ENCODE data around the gene TENT4B. TPM values are rescaled to one million over a fixed set of nuclear protein-coding genes. Genes with fewer than 3 reads are reported as not detected.

TENT4B gene
- total RNA-seq, 1 experiment from 2014 or later = 13.0 TPM

DNA sequence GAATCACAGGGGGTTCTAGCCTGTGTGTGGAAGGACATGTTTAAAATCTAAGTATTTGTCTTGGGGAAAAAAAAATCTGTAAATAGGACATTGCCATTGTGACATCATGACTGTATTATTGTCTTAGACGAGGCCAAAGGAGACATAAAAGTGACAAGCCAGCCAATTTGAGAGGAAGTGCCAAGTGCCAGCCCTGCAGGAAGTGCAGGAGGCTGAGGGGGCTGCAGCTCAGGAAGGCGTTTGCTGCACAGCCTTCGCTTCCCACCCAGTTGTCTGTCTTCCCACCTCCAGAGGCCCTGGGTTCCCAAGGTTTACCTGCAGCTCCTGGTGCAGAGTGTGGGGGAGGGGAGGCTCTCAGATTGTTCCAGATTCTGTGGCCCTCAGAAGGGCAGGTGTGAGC, 114.5 kb downstream of the TENT4B start:
- Histone ChIP-seq H3T11ph (ENCODE audit: low read length) (no peak overlapping the region), H2BK5ac (ENCODE audit: insufficient read length, low read length) (no peak overlapping the region), H2AFZ (ENCODE audit: low read length) (no peak overlapping the region), H3K56ac (ENCODE audit: insufficient read length, low read depth, low read length) (no peak overlapping the region), H3K79me1 (ENCODE audit: insufficient read depth, low read depth, low read length, poor library complexity, severe bottlenecking) (no peaks in the 10 kb centered on the region), H3K4me1 (ENCODE audit: insufficient read depth, low read length) (peaks cover 2% of the 10 kb centered on the region; the same call in 1 of the 2 replicates), H2BK20ac (ENCODE audit: low read depth, low read length, poor library complexity, severe bottlenecking) (no peak overlapping the region), H4K5ac (ENCODE audit: insufficient read length, low read depth, low read length) (no peak overlapping the region), H3K79me2 (ENCODE audit: insufficient read depth, low read length) (no peaks in the 10 kb centered on the region), H4K91ac (ENCODE audit: insufficient read length, low read depth, low read length) (no peak overlapping the region), H3K27me3 (ENCODE audit: insufficient read depth, low read length) (no peaks in the 10 kb centered on the region), H2BK15ac (ENCODE audit: low read depth, low read length) (no peak overlapping the region), H3K23ac (ENCODE audit: insufficient read length, low read depth, low read length) (no peak overlapping the region), H3K4ac (ENCODE audit: low read depth, low read length) (no peak overlapping the region), H2BK120ac (ENCODE audit: low read depth, low read length, poor library complexity, severe bottlenecking) (no peak overlapping the region), H3K27ac (ENCODE audit: insufficient read length, low read depth, low read length) (no peak overlapping the region), H2BK12ac (ENCODE audit: insufficient read length, low read depth, low read length) (no peak overlapping the region), H2AK5ac (ENCODE audit: insufficient read length, low read length) (no peak overlapping the region), H3K18ac (ENCODE audit: insufficient read length, low read depth, low read length) (no peak overlapping the region), H3K9me3 (ENCODE audit: control insufficient read depth, low read depth, low read length) (no peaks in the 10 kb centered on the region), H3K14ac (ENCODE audit: insufficient read depth, low read length) (peak overlapping the region; percentile 46; the same call in 1 of the 2 replicates), H3K23me2 (ENCODE audit: insufficient read length, low read depth, low read length, poor library complexity, severe bottlenecking) (no peaks in the 10 kb centered on the region), H4K8ac (replicated peaks; ENCODE audit: insufficient read length, low read depth, low read length) (no peak overlapping the region), H3K9ac (ENCODE audit: extremely low read depth, insufficient read length, low read length) (no peak overlapping the region), H3K4me2 (ENCODE audit: insufficient read depth, insufficient read length, low read length) (no peak overlapping the region), H4K20me1 (ENCODE audit: control insufficient read depth, insufficient read depth, insufficient read length) (no peaks in the 10 kb centered on the region)
- WGBS (ENCODE audit: extremely low coverage, insufficient read length, low lambda C conversion rate) = no CpG with 5 or more reads among the region's 3 CpGs
- TF ChIP-seq, protein P1, sequence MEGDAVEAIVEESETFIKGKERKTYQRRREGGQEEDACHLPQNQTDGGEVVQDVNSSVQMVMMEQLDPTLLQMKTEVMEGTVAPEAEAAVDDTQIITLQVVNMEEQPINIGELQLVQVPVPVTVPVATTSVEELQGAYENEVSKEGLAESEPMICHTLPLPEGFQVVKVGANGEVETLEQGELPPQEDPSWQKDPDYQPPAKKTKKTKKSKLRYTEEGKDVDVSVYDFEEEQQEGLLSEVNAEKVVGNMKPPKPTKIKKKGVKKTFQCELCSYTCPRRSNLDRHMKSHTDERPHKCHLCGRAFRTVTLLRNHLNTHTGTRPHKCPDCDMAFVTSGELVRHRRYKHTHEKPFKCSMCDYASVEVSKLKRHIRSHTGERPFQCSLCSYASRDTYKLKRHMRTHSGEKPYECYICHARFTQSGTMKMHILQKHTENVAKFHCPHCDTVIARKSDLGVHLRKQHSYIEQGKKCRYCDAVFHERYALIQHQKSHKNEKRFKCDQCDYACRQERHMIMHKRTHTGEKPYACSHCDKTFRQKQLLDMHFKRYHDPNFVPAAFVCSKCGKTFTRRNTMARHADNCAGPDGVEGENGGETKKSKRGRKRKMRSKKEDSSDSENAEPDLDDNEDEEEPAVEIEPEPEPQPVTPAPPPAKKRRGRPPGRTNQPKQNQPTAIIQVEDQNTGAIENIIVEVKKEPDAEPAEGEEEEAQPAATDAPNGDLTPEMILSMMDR (conservative IDR thresholded peaks at IDR 0.05) = no peak
- H3K27ac Mint-ChIP-seq = peak overlapping the region in 1 of 3 experiments; percentile 51; a peak in 1 of 7 replicates
- H3K4me3 Mint-ChIP-seq = no peak overlapping the region
- H3K9me3 Mint-ChIP-seq = no peaks in the 10 kb centered on the region
- H3K27me3 Mint-ChIP-seq (ENCODE audit: low read depth) = no peaks in the 10 kb centered on the region
- H3K4me1 Mint-ChIP-seq = peaks cover 6 to 28% of the 10 kb centered on the region in 2 experiments; a peak in 3 of 4 replicates
- no peaks in the 10 kb centered on the region for H3K36me3 Mint-ChIP-seq (ENCODE audit: insufficient read depth in 1 of 3, low read depth in 3 of 3)
- no peak for DNase-seq
